HG02938 (cell line): ENCODE results near the gene PABPC1L.

ENCODE experiments used
- ATAC-seq: cut with Tn5 transposase; IDR thresholded peaks from one replicate; pipeline ENCODE4 v1.9.1; 2021; ENCODE audit warnings: mild to moderate bottlenecking, moderate library complexity; ENCODE audit not compliant: unreplicated experiment

The PABPC1L gene

DNA sequence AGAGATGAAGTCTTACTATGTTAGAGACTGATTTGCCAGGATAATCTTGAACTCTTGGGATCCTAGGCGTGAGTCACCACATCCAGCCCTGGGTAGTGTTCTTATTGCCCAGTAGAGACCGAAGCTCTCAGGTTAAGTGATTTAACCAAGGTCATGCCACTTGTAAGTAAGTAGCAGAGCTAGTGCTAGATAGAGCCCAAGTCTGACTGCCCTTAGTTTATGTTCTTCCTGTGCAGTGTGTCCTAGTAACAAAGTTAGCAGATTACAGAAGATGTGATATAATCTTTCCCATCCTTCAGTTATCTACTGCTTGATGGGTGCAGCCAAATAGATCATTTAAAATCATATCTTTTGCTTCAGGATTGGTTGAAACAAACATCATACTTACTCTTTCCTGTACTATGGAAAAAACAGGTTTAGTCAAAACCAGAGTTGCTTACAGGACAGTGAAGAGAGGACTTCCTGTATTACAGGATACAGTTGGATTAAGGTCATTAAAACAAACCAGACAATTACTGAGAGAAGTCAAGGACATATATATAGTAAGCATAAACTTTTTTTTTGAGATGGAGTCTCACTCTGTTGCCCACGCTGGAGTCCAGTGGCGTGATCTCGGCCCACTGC lies 9.5 kb upstream of the PABPC1L start:
- no peak for ATAC-seq

DNA sequence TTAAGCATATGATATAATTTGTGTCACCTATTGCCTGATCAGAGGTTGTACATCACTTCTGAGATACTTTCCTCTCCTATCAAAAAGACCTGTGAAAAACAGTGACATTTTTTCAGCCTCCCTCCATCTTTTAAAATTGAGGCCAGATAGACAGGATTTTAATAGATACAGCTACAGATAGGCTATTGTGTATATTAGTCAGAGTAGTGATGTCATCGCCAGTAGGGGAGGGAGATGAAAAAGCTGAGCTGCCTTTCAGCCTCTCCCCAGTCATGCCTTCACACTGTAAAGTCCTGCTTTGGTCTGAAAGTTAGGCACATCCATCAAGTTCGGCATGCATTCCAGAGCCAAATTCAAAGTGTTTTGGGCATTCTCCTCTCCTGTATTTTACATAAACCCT lies 7.9 kb upstream of the PABPC1L start:
- ATAC-seq = no peak

DNA sequence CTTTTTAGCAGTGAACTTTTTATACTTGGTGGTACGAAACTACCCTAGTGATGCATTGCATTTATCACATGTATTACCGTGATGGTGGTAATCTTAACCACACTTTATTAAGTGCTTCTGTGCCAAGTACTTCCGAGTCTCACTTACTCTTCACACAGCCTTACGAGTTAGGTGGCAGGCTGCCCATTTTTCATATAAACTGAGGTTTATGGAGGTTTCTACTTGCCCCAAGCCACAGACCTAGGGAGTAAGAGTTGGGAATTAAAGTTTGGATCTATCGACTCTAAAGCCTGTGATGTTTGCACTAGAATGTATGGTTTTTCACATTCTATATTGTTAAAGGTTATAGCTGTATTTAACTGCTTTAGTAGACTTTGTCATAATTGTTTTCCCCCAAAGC lies 5.5 kb upstream of the PABPC1L start:
- ATAC-seq = no peak

DNA sequence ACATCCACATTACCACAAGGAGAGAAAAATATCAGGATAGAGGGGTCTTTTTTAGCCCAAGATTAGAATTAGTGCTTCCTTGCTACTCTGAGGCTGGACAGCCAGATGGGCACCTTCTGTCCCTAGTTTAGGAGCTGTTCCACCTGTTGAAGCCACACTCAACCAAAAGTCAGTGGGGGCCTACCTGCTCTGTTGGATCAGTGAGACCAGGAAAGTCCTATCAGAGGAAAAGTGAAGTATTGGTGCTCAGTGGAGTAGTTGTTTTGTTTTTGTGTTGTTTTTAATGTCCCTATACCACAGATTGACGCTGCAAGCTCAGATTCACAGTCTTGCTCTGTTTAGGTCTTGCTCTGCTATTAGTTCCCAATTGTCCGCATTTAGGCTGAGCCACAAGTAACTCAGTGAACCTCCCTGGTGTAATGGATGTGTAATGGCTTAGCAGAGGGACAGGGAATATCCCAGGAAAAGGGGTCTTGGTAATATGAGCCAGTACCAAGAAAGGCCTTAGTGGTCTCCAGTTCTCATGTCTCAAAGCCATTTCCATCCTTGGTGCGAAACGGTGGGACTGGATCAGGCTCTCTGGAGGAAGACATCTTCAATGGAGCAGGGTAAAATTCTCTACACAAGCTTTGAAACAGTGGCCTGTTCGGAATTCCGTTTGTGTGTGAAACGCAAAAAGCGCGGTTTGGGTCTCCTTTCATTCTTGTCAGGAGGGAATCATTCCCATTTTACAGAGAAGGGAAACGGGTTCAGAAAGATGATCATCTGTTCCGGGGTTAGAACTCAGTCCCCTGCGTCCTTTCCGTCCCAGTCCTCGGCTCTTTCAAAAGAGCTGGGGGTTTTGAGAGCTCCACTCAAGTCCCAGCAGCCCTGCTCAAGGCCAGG lies 631 bp upstream of the PABPC1L start:
- ATAC-seq = no peak

DNA sequence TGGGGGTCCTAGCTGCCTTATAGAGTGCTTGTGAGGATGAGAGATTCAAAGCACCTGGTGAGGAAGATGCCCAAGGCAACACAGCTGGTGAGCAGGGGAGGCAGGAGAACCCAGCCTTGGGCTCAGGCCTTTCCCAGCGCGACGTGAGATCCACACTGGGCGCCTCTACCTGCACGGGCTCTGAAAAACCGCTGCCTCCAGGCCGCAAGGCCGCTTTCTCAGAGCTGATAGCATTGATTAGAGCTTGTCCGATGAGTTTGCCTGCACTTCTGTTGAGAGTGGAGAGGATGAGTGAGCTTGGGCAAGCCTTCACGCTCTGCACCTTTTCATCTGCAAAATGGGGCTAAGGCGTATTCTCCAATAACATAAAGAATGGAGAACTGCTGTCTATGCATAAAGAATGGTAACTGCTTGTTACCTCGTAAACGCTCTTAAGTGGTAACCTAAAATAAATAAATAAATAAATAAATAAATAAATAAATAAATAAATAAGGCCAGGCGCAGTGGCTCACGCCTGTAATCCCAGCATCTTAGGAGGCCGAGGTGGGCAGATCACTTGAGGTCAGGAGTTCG lies 916 bp downstream of the PABPC1L start:
- ATAC-seq = no peak

DNA sequence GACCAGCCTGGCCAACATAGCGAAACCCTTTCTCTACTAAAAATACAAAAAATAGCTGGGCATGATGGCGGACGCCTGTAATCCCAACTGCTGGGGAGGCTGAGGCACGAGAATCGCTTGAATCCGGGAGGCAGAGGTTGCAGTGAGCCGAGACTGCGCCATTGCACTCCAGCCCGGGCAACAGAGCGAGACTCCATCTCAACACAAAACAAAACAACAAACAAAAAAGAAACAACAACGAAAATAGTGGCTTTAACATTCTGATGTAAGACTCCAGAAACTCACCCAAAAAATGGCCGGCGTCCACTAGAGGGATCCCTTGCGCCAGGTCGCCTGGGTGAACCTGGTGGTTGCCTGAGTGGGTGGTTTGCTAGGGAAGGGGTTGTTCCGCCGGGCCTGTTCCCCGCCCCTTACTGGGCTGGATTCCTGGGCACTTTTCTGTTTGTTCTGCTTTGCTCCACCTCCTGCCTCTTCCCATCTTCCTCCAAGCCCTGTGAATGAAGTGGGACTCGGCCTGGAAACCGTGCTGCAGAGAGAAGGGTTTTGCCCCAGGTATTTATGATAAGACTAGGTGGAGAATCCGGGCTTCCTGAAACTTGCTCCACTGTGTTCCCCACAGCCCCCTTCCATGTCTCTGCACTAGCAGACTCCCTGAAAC lies 1.5 kb downstream of the PABPC1L start:
- ATAC-seq = no peak

DNA sequence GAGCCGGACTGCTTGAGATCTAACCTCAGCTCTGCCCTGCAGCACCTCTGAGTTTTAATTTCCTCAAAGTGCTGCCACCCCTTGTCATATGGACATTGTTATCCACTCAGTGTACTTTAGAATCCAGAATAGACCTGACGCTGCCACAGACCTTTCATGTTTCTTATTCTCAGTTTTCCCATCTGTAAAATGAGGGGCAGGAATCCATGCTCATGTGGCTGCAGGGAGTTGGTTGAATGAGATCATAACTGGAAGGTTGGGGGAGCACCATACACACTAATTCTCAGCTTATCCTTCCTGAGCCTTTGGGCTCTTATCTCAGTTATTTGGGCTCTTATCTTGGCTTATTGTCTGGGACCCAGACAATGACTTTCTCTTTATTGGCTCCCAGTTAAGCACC lies 2.3 kb downstream of the PABPC1L start:
- no peak for ATAC-seq

DNA sequence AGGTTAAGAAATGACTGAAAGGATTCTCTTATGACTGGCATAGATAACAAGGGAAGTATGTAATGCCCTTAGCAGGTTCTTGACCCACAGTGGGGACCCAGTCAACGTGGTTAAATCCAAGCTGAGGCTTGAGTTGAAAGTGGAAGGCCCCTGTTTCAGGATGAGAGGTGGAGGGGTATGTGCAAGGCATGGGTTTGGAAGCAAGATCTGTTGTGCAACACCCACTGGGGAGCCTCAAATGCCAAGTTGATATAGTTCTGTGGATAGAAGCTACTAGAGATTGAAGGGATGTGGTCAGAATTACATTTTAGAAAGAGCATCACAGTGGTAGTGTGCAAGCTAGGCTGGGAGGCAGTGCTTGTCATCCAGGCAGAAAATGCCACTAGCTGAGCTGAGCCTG lies 5.1 kb downstream of the PABPC1L start:
- ATAC-seq = no peak

DNA sequence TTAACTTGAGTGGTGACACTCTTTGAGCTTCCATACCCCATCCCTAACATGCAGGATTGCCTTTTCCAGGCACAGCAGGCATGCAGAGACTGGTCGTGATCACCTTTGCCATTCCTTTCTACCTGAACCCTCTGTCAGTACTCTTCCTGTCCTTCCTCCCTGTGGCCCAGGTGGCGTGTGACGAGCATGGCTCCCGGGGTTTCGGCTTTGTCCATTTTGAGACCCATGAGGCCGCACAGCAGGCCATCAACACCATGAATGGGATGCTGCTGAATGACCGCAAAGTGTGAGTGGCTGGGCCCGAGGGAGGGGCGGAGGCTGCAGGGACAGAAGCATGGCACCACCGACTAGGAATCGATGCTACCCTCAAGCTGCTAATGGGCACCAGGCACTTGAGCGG lies 6.7 kb downstream of the PABPC1L start:
- no peak for ATAC-seq

DNA sequence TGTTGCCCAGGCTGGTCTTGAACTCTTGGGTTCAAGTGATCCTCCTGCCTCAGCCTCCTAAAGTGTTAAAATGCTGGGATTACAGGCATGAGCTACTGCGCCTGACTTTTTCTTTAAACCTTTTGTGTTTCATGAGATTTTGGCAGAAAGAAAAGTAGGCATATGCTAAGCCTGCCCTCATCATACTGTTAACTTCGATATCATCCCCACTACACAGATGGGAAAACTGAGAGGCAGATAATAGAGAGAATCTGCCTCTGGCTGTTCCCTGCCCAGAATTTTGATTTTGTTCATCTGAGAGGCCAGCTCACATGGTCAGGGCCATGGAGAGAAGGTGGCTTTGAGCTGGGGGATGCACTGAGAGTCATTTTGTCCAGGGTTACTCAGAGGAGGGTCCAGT lies 7.5 kb downstream of the PABPC1L start:
- no peak for ATAC-seq

DNA sequence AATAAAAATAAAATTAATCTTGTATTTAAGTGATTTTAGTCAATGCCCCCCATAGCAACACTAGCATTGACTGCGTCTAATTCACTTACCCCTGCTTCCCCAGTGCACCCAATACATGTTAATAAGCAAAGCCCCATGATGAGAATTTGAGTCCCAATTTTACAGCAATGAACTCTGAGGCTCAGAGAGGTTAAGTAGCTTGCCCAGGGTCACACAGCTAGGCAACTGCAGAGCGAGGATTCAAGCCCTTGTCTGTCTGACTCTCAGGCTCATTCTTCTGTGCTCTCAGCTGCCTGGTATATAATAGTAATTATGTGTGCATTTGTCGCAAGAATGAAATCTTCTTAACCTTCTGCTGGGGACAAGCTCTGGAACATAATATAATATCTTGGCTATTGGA lies 8.5 kb downstream of the PABPC1L start:
- no peak for ATAC-seq

DNA sequence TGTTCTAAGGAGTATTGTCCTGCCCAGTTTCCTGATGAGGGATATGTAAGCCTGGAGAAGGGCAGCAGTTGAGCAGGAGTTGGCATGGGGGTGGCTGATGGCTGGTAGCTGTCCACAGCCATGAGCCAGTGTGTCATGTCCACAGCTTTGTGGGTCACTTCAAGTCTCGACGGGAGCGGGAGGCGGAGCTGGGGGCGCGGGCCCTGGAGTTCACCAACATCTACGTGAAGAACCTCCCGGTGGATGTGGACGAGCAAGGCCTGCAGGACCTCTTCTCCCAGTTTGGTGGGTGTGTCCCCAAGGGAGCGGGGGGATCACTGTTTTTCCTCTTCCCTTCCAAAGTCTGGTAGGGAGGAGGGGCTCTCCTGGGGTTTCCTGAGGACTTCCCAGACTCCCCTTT lies 8.9 kb downstream of the PABPC1L start:
- no peak for ATAC-seq

DNA sequence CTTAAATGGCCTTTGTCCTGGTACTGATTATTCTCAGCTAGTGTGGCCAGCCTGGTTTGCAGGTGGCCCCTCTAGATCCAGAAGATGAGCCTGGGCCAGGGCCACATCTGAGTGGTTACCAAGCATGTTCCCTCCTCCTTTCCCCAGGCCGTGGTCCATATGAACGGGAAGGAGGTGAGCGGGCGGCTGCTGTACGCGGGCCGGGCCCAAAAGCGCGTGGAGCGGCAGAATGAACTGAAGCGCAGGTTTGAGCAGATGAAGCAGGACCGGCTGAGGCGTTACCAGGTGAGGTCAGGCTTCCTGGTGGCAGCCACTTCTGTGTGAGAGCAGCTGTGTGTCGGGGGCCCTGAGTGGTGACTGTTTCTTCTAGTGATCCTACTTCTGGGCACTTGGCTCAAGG lies 11.6 kb downstream of the PABPC1L start:
- no peak for ATAC-seq

DNA sequence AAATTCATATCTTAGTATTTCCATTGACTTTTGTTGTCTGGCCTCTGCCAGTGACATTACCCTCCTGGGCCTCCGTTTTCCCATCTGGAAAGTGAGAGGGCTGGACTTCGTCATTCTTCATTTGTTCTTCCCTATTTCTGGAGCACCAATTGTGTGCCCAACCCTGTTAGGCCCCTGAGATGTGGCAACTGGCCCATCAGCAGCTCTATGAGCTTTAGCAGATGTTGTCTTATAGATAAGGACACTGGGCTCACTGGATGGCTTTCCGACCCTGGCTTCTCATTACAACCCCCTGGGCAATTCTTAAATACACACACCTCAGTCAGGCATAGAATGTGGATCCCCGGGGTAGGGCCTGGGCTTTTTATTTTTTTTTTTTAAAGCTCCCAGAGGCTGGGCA lies 14.7 kb downstream of the PABPC1L start:
- no peak for ATAC-seq

DNA sequence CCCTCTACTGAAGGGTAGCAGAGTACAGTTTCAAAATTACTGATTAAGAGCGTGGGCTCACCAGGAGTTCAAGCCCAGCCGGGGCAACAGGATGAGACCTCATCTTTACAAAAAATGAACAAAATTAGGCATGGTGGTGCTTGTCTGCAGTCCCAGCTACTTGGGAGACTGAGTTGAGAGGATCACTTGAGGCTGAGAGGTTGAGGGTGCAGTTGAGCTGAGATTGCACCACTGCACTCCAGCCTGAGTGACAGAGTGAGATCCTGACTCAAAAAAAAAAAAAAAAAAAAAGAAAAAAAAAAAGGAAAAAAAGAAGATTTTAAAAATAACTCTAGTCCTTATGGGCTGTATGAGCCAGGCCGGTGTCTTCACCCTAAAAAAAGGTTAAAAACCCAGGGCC lies 18.7 kb downstream of the PABPC1L start:
- no peak for ATAC-seq

DNA sequence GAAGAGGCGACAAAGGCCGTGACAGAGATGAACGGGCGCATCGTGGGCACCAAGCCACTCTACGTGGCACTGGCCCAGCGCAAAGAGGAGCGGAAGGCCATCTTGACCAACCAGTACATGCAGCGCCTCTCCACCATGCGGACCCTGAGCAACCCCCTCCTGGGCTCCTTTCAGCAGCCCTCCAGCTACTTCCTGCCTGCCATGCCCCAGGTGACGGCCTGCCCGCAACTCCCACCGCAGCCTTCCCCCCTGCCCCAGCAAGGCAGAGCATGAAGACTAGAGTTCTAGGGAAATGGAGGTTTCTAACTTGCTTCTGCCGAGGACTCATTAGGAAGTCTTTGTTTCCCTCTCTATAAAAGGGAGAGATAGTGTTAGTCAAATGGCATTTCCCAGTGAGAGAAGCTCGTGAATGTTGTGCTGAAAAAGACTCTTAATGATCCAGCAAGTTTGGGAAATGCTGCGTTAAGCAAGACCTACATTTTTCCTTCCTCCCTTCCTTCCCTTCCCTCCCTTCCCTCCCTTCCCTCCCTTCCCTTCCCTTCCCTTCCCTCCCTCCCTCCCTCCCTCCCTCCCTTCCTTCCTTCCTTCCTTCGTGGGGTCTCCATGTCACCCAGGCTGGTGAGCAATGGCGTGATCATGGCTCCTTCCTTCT lies 20.8 kb downstream of the PABPC1L start:
- ATAC-seq = no peak

DNA sequence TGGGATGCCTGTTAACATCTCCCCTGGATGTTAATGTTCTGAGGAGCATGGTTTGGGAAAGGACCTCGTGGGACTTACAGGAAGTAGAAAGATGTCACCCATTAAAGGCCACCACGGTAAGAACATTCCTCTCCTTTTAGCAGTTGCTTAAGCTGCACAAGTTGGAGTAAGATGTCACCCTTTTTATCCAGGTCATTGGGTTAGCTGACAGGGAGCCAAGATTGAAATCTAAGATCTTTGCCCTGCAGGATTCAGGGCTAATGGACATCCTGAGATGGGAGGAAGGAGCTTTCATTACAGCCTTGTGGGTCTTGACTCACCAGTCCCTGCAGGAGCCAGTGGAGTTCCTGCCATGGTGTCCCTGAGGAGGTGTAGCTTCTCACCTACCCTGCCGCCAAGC lies 22.1 kb downstream of the PABPC1L start:
- ATAC-seq = no peak

DNA sequence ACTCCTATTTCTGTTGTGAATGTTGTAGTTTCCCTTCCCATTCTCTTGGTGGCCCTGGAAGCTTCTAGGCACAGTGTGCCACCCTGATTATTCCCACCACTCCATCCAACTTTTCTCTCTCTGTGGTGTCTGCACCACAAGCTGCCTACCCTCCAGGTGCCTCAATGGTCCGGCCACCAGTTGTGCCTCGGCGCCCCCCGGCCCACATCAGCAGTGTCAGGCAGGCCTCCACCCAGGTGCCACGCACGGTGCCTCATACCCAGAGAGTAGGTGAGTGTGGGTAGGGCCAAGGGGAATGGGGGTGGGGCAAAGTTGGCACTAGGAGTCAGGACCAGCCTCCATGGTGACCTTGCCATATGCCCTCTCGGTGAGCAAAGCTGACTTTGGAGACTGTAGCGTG lies 23.1 kb downstream of the PABPC1L start:
- no peak for ATAC-seq

DNA sequence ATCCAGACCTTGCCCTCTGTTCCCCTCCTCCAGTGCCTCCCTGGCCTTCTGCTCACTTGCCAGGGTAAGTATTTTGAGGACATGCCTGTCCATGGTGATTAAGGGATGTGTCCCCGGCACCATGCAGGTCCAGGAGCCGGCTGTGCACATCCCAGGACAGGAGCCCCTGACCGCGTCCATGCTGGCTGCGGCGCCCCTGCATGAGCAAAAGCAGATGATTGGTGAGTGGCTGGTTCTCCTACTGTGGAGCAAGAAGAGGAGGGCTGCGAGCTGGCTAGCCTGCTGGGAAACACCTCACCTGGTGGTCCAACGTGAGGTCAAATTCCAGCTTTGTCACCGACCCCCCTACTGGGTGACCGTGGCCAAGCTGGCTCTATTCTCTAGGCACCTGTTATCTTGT lies 26.6 kb downstream of the PABPC1L start:
- ATAC-seq = no peak

DNA sequence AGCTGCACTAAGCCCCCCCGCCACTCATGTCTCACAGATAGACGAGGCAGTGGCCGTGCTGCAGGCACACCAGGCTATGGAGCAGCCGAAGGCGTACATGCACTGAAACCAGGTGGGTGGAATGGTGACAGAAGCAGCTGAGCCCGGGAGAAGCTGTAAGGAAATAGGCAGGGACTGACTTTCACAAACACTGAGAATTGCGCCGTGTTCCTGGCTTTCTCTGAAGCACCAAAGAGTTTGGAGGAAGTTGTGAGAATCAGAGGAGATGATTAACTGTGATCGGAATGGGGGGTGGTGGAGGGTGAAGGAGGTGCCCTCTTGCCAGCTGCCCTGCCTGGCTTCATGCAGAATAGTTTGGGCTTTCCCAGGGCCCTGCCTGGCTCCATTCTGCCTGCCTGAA lies 28.8 kb downstream of the PABPC1L start:
- ATAC-seq = no peak

DNA sequence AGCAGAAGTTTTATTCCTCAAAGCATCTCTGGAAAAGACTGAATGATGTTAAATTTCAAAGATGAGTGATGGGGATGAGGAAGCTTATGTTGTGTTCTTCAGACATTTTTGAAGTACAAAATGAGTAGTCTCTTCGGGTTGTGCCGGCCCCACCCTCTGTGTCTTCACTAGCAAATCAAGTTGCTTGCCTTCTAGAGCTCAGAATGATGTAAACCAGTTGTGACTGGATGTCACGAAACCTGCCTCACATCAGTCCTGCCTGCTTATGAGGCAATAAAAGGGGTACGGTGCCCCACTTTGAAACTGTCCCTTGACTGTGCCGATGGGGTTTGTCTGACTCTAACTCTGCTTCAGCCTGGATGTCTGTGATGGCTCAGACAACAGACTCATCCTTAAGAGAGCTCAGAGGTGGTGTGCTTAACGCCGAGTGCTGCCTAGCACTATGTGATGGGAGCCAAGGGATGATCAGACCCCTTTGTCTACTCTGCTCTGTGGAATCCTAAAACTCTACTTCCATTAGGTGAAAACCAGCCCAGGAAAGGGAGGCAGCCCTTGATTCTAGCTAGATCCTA lies 31.3 kb downstream of the PABPC1L start:
- no peak for ATAC-seq
